GM21619 (cell line): ENCODE data around the gene FAM124A.

Experiments
- ATAC-seq: cut with Tn5 transposase; IDR thresholded peaks from one replicate; pipeline ENCODE4 v1.9.1; 2021; ENCODE audit not compliant: unreplicated experiment

The FAM124A gene

DNA sequence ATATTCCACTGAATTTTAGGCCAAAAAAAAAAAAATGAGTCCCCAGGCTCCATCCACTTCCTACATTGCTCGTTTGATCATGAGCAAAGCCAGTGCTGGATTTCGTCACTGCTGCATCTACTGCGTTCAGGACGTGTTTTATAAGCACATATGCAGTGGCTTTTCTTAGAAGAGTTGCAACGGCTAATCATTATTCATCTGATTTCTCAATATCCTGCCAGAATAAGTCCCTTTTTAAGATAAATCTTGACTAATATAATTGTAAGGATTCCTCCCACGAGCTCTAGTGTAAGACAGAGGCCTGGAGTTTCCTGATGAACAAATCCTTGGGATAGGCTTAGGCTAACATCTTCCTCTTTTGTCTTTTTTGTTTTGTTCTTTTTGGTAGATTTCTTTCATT lies 19.5 kb downstream of the FAM124A start:
- ATAC-seq: no peak

- no peak for ATAC-seq
Measured at GRCh38 chr13:51243227-51243626, 21.0 kb downstream of the FAM124A start.

DNA sequence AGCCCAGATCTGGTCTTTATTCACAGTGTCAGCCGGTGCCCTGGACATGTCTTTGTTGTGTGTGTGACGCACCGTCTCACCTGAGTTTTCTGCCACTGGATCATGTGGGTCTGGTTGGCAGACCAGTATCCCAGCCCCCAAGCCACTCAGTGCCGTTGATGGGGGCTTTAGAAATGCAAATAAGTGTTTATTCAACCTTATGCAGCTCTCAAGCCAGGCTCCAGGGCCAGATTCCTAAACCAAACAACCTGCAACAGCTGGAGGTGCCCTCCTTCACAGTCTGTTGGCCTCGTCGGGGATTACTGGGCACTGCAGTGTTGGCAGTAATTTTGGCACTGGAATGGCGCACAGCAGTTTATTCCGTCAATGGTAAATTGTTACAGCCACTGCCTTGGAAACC lies 21.6 kb downstream of the FAM124A start:
- ATAC-seq: no peak

GRCh38 chr13:51244637-51245405 lies 22.6 kb downstream of the FAM124A start:
- no peak for ATAC-seq

DNA sequence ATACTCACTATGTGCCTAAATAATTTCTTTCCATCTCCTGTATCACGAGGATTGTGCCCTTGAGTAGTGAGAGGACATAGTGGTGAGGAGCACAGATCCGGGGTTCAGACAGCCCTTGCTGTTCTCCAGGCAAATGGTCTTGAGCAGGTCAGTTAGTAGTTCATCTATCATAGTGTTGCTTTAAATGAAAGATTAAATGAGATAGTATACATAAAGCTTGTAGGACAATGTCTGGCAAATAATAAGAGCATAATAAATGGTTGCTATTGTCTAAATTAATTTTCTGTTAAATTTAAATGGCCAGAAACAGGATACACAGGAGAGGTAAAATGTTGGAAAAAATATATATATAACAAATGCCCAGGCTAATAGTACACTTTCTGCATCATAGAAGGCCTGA lies 23.4 kb downstream of the FAM124A start:
- ATAC-seq: no peak

GRCh38 chr13:51246025-51246417 lies 23.8 kb downstream of the FAM124A start:
- no peak for ATAC-seq

DNA sequence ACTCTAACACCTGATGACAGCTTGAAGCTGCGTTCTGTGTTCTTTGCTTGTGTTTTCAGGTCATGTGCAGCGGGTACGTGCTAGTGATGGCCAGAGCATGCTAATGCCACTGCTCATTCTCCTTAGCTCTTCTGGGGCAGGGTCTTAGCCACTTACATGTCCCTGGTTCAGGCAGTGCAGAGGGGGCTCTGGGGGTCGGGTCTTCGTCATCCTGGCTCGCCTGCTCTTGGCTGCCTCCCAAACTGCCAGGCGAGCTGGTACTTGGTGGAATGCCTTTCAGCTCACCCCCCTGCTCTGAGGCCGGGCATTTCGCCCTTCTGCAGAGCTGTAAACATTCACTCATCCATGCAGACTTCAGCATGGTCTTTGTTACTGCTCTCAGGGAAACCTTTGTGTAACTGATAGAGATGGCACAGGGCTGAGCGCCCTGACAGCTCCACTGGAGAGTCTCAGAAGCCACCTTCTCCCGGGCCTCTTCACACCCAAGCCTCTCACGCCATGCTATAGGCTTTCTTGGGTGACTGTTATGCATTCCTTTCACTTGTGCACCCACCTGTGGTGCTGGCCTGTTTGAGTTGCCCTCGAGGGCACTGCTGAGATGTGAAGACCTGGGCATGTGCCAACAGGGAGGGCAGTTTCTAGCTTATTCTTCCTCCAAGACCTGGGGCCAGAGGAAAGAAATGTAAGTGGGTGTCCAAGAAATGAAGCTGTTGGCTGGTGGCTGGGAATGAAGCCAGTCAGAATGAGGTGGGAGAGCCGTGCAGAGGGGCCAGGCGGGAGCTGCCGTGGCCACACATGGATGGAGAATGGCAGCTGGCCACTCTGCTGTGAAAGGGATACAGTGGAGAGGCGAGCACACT lies 24.4 kb downstream of the FAM124A start:
- ATAC-seq: no peak

- no peak for ATAC-seq
Measured at GRCh38 chr13:51249255-51249654, 27.1 kb downstream of the FAM124A start.

DNA sequence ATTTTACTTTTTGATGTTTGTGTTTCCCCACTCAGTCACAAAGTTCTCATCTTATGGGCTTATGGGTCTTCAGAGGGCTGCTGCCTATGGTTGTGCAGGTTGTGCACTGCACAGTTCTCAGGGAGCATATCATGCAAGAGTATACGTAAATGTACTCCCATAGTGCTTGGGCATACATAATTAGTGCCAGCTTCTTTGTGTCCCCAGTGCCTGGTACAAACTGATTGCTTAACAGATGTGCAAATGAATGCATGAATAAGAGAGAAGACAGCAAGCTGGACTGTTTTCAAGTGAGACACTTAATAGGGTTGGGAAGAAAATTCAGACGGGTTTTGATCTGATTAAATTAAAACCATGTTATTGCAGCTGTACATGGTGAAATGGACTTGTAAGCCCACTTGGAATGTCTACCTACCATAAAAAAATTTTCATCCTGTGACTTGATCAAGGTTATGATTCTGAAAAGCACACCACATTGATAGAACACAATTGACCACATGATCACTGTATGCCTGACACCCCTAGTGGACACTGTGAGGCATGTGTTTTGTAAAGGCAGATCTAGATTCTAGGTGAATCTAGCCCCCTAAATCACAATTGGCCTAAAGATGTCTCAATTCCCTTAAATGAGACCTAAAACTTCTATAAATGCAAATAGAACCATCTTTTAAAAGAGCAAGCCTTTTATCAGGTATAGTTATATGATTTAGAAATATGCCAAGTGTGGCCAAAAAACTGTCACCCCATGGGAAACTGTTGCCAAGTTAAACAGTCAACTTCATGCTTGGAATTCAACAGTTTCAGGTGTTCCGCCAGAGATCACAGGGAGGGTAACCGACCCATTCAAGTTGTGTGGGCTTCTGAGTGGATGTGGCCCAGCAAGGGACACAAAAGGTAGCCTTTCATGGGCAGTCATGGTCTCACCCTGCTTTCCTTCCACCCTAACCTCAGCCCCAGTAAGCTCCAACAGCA lies 27.9 kb downstream of the FAM124A start:
- no peak for ATAC-seq

DNA sequence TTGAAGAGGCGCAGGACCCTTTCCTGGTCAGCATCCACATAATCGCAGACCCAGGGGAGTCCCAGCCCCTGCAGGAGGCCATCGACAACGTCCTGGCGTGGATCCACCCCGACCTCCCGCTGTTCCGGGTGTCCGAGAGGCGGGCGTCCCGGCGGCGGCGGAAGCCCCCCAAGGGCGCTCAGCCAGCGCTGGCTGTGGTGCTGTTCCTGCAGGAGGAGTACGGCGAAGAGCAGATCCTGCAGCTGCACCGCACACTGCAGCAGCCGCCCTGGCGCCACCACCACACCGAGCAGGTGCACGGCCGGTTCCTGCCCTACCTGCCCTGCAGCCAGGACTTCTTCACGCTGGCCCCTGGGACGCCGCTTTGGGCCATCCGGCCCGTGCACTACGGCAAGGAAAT lies 29.3 kb downstream of the FAM124A start:
- no peak for ATAC-seq

GRCh38 chr13:51252954-51253532 lies 30.8 kb downstream of the FAM124A start:
- ATAC-seq: no peak

DNA sequence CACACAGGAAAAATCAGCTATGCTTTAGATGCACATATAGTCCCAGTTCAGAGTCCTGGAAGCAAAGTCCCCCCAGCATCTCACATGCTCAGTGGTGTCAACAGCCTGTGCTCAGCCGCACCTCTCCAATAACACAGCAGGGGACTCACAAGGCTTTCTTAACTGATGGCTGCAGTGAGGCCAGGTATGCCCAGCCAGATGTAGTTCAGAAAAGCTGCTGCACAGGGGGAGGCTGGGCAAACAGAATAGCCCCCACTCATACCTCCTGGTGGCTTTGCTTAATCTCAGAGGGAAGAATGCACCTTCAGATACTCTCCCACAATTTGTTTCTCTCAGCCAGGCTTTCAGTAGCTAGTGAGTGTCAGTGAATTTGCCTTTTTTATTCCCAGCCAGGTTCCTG lies 33.4 kb downstream of the FAM124A start:
- no peak for ATAC-seq

DNA sequence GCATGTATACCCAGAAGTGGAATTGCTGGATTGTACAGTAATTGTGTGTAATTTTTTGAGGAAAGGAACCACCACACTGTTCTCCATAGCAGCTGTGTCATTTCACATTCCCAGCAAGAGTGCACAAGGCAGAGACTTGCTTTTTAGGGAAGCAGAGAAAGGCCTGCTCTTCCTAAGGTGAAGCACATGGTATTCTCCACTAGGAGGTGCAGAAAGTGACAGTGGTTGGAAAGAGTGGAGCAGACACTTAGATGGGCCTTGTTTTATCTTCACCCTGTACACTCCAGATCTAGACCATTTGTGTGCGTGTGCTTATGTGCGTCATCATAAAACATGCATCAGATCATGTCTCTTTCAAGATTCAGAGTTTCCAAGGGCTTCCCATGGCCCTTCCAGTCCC lies 35.0 kb downstream of the FAM124A start:
- no peak for ATAC-seq

DNA sequence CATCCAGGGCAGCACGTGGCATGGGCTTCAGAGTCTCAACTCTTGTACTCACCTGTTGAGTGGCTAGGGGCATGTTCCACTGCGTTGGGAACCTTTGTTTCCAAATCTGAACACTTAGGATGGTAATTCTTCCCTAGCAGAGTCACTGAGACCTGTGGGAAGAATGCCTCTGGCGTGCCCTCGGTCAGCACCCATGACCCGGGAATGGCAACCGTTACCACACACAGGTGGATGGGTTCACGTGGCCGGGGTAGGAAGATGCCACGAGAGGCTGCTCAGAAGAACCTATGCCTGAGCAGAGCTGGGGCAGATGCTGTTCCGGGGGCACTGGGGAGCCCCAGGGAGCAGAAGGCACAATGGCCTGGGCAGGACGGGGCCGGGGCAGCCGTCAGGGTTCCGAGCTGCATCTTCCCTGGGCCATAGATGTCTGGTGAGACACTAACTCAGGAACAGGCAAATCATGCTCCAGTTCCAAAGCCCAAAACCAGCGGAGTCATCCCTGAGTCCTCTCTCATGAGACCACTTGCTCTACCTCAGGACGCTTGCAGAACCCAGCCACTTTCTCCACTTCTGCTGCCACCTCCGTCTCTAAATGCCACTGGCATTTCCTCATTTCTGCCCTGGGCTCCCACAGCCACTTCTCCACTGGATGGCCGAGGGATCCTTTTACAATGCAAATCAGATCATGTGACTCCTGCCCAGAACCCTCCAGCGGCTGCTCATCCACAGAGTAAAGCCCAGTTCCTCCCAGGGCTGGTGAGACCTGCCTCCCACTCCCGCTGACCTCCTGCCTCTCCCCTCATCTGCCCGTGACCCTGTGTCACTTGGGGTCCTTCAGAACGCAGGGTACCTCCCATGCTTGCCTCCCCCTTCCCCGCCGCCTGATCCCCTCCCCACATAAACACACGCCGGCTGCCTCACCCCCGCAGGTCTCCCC lies 36.7 kb downstream of the FAM124A start:
- no peak for ATAC-seq

DNA sequence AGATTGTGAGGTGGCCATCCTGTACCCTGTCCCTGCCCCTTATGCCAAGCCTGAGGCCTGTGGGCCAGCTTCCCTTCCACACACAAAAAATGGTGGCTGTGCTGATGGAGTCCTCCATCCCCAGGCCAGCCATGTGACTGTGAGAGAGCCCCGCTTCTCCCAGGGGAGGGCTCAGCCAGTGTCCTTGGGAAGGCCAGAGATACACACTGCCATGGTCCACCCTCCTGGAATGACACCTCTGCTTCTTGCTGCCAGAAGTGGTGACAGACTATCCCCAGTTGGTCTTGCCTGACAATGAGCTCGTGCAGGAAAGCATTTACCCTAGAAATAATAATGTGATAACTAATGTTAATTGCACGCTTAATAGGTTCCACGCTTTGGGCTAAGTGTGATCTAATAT lies 38.0 kb downstream of the FAM124A start:
- no peak for ATAC-seq

DNA sequence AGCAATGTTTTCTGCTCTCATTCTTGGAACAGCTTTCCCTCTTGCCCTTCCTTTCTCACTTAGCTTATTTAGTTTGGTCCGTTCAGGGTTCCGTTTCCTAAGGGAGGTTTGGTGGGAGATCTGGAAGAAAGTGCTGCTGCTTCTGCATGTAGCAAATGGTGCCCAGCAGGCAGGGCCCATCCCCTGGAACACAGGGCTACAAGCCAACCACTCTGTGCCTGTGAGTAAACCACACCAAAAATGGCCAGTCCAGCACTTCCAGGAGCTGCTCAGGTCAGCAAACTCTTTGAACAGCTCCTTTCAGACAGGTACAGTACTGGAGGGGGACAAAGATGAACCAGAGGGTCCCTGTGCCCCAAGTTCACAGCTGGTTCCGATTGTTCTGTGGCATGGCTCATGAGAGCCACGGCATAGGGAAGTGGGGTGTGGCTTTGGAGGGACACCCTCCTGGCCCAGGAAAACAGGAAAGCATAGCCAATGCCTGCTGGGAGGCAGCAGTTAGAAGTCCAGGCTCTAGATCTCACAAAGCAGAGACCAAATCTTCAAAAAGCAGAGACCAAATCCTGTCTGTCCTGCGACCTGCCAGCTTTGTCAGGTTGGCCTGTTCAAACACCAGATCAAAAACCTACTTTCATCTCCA lies 39.5 kb downstream of the FAM124A start:
- ATAC-seq: no peak

- ATAC-seq: no peak
Measured at GRCh38 chr13:51262501-51263211, 40.5 kb downstream of the FAM124A start.

DNA sequence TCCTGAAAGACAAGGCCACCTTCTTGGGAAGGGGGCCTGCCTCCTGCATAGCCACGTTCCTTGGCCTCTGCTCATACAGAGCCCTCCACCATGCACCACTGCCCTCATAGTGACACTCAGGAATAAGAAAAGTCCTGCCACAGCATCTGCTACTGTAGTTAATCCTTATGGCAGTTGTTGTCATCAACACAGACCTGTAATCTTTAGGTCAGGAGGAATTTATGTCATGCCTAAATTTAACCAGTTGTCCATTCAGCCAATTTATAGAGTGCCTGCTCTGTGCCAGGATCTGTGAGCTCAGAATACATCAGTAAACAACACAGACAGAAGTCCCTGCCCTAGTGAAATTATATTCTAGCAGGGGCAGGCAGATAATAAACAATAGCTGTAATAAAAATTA lies 44.4 kb downstream of the FAM124A start:
- no peak for ATAC-seq

DNA sequence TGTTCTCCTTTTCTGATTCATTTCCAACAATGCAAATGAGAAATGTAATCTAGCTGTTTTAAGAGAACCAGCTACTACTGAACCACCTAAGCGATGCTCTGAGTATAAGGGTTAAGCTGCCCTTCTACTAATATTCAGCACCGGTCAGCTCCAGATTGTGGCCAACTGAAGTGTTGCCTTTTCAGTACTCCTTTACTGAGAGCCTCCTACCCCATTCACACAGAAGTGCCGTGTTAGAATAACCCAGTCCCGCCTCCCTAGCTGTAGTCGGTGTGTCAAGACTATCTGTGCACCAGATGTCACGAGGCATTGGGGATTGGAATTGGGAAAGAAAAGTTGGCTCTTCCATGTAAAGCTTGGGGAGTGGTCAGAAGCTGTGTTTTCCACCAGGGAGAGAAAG lies 45.4 kb downstream of the FAM124A start:
- no peak for ATAC-seq
